GM19193 (cell line): ENCODE results near the gene PDZK1IP1.

ENCODE experiments used
- POLR2A ChIP-seq: IDR thresholded peaks from 4 replicates; pipeline ENCODE4 v1.6.1; 2011; ENCODE audit not compliant: insufficient read depth, insufficient read length; ENCODE audit errors: extremely low read depth

The PDZK1IP1 gene

DNA sequence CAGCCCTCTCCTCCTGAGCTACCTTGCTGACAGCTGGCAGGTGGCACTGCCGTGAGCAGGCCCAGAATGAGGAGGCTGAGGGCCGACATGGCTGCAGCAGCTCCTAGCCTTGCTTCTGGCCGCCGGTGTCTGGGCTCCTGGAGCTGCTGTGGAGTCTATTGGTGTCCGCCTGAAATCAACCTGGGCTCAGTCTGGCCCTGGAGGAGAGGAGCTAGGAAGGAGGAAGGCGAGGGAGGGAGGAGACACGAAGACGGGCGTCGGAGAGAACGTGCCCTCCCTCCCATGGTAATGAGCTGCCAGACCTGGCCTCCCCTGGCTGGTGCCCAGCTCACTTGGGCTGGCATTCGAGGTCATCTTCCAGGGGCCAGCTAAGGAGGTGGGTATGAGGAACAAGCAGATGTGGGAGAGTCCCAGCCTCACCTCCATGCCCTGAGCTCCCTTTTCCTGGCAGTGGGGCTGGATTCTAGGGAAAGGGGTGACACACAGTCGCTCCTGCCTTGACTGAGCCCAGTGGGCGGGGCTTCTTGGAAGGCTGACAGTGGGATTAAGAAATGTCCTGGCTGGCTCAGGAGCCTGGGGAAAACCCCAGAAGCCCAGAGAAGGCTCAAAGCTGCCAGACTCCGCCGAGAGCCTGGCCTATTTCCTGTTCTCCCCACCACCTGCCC, at the start of gene PDZK1IP1:
Gene PDZK1IP1, minus strand, starts transcription at position 193 of the 665 bp plus-strand sequence. Its CDS starts 104 bp downstream, at position 89.
- TF ChIP-seq POLR2A = no peak

- no peak for TF ChIP-seq POLR2A
These were observed 49.2 kb upstream of the PDZK1IP1 start for GRCh38 chr1:47238935-47239592.

DNA sequence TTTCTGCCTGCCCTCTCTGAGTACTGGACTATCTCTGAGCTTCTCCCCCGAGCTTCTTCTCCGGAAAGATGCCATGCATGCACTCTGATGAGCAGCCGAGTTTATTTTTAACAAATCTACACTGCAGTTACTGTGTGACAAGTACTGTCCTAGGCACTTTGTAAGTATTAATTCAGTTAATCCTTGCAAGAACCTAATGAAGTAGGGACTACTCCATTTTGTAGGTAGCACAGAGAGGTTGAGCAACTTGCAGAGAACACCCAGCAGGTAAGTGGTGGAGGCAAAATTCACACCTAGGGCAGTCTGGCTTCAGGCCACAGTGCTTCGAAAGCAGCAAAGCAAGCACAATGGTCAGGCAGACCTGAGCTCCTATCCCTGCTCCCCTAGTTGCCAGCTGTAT, 46.0 kb upstream of the PDZK1IP1 start:
- no peak for TF ChIP-seq POLR2A

DNA sequence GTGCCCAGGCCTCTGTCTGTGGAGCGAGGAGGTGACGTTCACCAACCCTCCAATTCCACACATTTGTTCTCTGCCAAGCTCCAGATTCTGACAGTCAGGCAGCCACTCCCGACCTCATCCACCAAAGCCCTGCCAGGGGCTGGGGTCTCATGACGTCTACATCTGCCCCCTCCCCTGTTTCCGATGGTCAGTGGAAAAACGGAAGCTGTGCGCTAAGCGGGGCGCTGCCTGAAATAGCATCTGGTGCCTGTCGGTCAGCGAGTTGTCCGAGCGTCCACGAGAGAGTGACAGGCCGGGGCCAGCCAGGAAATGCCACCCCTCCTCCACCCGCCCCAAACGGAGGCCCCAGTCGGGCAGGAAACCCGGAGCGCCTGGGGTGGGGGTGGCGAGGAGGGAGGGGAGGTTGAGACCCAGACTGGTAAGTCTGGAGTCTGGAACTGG, 45.4 kb upstream of the PDZK1IP1 start:
- no peak for TF ChIP-seq POLR2A

- TF ChIP-seq POLR2A = no peak
These were observed 43.4 kb upstream of the PDZK1IP1 start for GRCh38 chr1:47233186-47233585.

DNA sequence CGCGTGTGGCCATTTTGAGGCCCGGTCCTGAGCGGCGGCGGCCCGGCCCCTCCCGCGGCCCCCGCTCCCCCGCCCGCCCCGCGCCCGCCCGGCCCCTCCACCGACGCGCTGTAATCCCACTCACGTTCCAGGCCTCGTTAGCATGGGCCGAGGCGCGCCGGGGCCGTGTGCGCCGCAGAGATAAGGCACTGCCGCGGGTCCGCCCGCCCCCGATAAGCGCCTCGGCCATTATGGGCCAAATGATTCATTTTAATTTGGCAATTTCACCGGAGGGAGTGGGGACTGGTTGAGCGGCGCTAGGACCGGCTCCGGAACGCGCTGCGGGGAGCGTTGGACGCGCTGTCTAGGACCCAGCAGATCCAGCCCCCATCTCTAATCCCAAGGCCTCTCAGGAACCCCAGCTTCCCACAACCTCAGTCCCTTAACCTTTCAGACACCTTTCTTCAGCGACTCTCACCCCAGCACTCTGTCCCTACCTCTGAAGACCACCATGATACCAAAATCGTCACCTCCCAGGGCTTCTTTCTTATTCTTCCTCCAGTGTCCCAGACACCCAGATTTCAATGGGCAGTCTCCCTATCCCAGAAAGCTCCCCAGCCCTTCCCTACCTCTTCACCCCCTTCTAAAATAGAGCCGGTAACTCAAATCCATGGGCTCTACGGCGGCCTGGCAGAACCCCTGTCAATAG, 42.5 kb upstream of the PDZK1IP1 start, which contains the start of gene TAL1:
Gene TAL1, minus strand, starts transcription at position 39 of the 688 bp plus-strand sequence. CDS start 6,337 bp downstream, outside the sequence.
- no peak for TF ChIP-seq POLR2A

DNA sequence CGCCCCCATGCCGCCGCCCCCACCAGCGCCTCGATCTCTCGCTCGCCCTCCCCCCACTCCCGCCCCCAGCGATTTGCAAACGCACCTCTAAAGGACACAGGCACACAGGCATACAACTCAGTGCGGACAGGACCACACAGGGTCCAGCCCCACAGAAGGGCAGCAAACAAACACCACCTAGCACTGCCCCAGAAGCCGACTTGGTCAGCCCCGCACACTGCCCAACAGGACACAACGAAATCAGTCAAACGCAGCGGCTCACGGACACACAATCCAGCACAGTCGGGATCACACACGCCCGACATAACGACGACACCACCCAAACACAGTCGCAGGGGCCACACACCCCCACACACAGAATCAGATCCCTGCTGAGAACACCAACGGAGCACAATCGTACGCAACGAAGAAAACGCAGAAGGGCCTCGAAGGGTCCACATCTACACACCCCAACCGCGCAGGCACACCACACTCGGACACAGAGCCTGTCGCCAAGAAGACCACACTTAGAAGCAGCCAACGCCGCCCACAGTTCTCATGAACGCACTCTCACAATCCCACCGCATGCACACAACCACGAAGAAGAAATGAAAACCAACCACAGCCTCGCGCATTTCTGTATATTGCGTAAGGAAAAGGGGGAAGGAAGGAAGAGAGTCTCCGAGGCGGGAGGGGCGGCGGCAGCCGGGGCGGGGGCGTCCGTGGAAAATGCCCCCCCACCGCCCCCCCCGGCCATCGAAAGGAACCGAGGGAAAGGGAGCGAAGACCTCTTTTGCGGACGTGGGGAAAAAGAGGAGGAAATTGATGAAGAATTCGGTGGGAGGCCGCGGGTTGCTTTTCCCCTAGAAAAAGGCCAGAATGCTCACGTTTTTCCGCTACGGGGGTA, 41.7 kb upstream of the PDZK1IP1 start:
- no peak for TF ChIP-seq POLR2A

DNA sequence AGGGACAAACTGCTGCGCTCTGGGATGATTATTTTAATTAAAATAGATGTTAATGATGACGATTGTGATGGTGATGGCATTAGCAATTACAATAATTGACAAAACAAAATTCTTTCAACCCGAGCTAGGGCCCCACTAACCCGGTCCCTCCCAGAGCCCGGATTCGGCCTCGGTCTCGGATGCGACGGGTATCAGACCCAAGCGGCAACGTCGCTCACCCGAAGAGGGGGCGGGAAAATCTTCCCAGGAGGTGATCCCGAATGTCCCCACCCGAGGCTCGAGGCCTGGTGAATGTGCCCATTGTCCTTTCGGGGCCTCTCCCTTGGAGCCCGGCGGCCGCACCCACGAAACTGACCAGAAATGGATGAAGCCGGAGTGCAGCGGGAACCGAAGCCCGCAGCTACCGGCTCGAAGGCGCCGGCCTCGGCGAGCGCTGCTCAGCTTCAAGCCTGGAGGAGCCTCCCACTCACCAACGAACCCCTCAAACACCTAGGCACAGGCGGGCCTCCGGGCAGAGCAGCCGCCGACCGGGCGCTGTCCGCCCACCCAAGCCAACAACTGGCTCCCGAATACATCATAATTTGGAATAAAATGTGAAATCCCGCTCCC, 41.0 kb upstream of the PDZK1IP1 start:
- TF ChIP-seq POLR2A = no peak

DNA sequence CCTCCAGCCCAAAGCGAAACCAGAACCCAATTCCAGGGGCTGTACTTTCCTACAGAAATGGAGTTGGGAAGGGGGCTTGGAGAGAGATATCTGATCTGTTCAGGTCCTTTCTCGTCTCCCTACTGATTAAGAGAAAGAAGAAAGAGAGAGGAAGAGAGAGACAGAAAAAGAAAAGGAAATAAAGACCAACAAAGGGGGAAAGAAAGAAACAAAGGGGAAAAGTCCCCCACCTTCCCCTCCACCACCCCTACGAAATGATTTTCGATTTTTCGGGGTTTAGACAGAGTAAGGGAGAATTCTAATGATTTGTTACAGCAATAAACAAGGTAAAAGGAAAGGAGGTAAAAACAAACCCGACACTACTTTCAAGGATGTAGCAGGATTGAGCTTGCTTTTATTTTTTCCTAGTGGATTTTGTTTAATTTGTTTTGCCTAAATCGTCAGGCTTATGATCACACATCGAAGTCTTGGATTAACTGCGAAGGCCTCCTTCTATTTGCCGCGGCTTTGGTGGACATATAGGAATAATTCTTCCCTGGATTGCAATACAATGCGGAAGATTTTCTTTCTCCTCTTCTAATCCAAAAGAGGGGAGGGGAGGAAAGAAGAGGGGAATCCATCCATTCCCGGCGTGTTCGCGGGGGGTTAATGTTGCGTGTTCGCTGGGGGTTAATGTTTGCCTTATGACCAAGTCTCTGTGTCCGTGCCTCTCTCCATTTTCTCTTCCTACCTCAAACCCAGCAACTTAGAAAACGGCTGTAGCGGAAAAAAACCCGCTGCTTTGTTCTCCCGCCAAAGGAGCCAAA, 40.3 kb upstream of the PDZK1IP1 start:
- no peak for TF ChIP-seq POLR2A

DNA sequence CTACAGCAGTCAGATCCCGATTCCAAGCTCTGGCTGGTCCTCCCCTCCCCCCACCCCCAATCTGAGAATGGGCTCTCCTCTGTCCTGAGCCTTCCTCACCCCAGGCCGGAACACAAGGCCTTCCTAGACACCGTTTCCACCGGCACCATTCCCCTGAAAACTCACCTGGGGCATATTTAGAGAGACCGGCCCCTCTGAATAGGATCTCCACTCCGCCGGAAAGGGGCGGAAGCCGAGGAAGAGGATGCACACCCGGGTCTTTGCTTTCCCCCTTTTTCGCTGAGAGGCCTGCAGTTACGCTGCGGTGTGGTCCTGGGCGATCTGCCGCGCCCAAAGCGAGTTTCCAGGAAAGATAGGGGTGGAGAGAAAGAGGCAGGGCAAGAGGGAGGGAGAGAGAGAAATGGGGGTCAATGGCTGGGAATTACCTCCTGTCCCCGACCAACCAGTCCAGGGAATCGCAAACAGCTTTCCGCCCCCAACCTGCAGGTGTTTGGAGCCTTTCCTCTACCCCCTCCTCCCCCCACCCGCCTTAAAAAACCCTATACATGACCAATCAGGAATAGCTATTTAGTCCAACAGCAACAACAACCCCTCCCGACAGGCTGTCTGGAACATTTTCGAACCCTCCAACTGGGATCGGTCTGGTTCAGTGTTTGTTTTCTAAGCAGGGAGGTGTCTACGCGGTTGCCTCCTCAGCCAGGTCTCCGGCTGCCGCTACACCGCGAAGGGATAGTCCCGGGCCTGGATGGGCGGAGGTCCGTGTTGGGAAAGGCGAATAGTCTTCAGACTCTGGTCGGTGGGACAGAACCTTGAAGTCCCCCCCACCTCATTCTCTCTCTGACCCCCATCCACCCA, 39.4 kb upstream of the PDZK1IP1 start:
- no peak for TF ChIP-seq POLR2A

- no peak for TF ChIP-seq POLR2A
These were observed 38.8 kb upstream of the PDZK1IP1 start for GRCh38 chr1:47228644-47229030.

DNA sequence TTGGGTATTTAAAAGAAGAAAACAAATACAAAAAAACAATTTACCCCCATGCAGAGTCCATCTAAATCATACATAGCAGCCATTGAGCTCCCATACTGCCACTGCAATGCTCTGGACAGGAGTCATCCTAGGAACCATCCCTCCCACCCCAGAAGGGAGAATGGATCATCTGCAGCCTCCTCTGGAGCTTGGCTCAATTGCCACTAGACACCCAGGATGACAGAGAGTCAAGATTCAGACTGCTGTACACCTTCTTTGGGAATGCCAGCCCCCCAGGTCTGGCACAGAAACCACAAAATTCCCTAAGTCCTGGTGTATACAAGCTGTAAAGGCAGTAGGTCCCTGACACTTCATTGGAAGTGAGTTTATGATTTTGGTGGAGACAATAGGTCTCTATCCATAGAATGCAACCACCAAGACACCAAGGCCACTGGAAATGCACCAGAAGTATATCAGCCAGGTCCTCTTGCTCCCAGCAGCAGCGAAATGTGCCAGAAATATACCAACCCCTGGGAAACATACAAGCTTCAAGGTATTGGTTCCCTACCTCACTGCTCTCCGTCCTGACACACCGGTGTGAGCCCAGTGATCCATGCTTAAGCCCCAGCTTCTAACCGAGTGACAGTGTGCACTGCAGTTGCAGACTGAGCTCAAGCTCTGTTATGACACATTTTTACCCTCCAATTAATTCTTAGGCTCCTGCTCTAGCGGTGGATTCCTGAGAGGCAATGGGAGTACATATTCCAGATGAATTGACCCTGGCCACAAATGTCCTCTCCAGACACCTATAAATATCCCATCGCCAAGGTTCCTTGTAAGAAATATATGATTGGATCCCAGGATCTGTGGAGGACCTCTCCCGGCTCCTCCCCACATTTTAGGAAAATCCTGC, 37.8 kb upstream of the PDZK1IP1 start:
- no peak for TF ChIP-seq POLR2A
